ENCODE measurements around the gene OR10H1. TPM values are rescaled to one million over a fixed set of nuclear protein-coding genes. Genes with fewer than 3 reads are reported as not detected.
A peak's percentile ranks its signal among the peaks of the same experiment; 100 is the strongest.

OR10H1 gene
- total and polyA plus RNA-seq, 9 of the 15 experiments (the other 6 are each of a cell fraction or from before 2014, with no cell fraction given): not detected

GRCh38 chr19:15836330-15837220 lies 21.1 kb upstream of the OR10H1 start (continued):
- TF ChIP-seq, protein P1, sequence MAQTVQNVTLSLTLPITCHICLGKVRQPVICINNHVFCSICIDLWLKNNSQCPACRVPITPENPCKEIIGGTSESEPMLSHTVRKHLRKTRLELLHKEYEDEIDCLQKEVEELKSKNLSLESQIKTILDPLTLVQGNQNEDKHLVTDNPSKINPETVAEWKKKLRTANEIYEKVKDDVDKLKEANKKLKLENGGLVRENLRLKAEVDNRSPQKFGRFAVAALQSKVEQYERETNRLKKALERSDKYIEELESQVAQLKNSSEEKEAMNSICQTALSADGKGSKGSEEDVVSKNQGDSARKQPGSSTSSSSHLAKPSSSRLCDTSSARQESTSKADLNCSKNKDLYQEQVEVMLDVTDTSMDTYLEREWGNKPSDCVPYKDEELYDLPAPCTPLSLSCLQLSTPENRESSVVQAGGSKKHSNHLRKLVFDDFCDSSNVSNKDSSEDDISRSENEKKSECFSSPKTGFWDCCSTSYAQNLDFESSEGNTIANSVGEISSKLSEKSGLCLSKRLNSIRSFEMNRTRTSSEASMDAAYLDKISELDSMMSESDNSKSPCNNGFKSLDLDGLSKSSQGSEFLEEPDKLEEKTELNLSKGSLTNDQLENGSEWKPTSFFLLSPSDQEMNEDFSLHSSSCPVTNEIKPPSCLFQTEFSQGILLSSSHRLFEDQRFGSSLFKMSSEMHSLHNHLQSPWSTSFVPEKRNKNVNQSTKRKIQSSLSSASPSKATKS (CRISPR knock-in tag; IDR thresholded peaks at IDR 0.05): peak; percentile 76
- peak in 1 of 2 experiments; percentile 28; a peak in 1 of 4 replicates for TF ChIP-seq RCOR1 (IDR thresholded peaks at IDR 0.05; ENCODE audit: borderline replicate concordance in 1 of 2, low read depth in 2 of 2, low read length in 2 of 2)
- TF ChIP-seq ZNF644 (tag; IDR thresholded peaks at IDR 0.05; ENCODE audit: low read depth): peak; percentile 46; the same call in 1 of the 2 replicates
- no peak for TF ChIP-seq SMARCE1 (IDR thresholded peaks at IDR 0.05)
- no peak for TF ChIP-seq XRCC4 (IDR thresholded peaks at IDR 0.05; ENCODE audit: extremely low read depth, insufficient read depth, insufficient read length)
- TF ChIP-seq BHLHE40 (IDR thresholded peaks at IDR 0.05; ENCODE audit: low read length): peak; percentile 55; the same call in 1 of the 2 replicates
- TF ChIP-seq YY1 (IDR thresholded peaks at IDR 0.05; ENCODE audit: borderline replicate concordance in 1 of 3, control insufficient read depth in 1 of 3, extremely low read depth in 1 of 3, insufficient read depth in 3 of 3, insufficient read length in 1 of 3, insufficient replicate concordance in 2 of 3, low read depth in 1 of 3, low read length in 2 of 3): peak in 2 of 3 experiments; percentile 54 to 63
- no peak; the same call in 1 of the 2 replicates for TF ChIP-seq ARID4B (CRISPR knock-in tag; IDR thresholded peaks at IDR 0.05)
- TF ChIP-seq RAD21 (CRISPR knock-in tag; conservative IDR thresholded peaks at IDR 0.05 in 1 of 2, IDR thresholded peaks at IDR 0.05 in 1 of 2): peak in 1 of 2 experiments; percentile 15; a peak in 1 of 4 replicates
- TF ChIP-seq NFRKB (IDR thresholded peaks at IDR 0.05; ENCODE audit: low read depth): peak; percentile 28
- TF ChIP-seq LCOR (CRISPR knock-in tag; IDR thresholded peaks at IDR 0.05): no peak; the same call in 1 of the 2 replicates
- peak; percentile 79; the same call in 1 of the 2 replicates for TF ChIP-seq ZNF586 (CRISPR knock-in tag; conservative IDR thresholded peaks at IDR 0.05)
- TF ChIP-seq STAT6 (CRISPR knock-in tag; IDR thresholded peaks at IDR 0.05): no peak
- no peak for TF ChIP-seq ZNF79 (CRISPR knock-in tag; IDR thresholded peaks at IDR 0.05; ENCODE audit: low read depth)
- TF ChIP-seq PYGO2 (tag; IDR thresholded peaks at IDR 0.05): no peak
